PC-9 (cell line): Measurements from ENCODE around the gene GASK1B.

Experiments used
- EZH2 ChIP-seq: fragments of 200-600 bp; sonication (generic); IDR thresholded peaks from 2 replicates; pipeline ENCODE4 v1.8.0; 2017; ENCODE audit warnings: antibody characterized with exemption, low read depth
- TF ChIP-seq, protein P1 (sequence below): fragments of 200-600 bp; sonication (generic); conservative IDR thresholded peaks from 2 replicates; pipeline ENCODE4 v1.6.1; 2017; ENCODE audit warnings: mixed run types, antibody characterized with exemption, mild to moderate bottlenecking, moderate library complexity

DNA sequence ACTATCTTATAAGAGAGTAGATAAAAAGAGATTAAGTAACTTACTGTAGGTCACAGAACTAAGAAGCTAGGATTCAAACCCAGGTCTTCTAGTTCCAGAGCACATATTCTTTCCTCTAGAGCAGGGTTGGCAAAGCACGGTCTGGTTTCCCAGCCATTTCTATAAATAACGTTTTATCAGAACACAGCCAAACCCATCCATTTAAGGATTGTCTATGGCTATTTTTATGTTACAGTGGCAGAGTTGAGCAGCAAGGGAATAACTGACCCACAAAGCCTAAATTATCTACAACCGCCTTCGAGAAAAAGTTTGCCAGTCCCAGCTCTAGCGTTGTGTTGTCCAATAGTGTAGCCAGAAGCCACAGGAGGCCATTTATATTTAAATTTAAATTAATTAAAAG lies 44.9 kb upstream of the GASK1B start:
- TF ChIP-seq, protein P1, sequence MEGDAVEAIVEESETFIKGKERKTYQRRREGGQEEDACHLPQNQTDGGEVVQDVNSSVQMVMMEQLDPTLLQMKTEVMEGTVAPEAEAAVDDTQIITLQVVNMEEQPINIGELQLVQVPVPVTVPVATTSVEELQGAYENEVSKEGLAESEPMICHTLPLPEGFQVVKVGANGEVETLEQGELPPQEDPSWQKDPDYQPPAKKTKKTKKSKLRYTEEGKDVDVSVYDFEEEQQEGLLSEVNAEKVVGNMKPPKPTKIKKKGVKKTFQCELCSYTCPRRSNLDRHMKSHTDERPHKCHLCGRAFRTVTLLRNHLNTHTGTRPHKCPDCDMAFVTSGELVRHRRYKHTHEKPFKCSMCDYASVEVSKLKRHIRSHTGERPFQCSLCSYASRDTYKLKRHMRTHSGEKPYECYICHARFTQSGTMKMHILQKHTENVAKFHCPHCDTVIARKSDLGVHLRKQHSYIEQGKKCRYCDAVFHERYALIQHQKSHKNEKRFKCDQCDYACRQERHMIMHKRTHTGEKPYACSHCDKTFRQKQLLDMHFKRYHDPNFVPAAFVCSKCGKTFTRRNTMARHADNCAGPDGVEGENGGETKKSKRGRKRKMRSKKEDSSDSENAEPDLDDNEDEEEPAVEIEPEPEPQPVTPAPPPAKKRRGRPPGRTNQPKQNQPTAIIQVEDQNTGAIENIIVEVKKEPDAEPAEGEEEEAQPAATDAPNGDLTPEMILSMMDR, result no peak
- TF ChIP-seq EZH2, result no peak
